Urothelium cell line (cell line): ENCODE measurements around the gene USH2A.
"Not testable (repeated sequence)": the region's sequence is repeated elsewhere in the genome, so short reads cannot be mapped to it uniquely, and the experiment has no call there.

Experiments used
- DNase-seq: peaks from one replicate; pipeline ENCODE4 v3.0.0; 2011; ENCODE audit warnings: low spot score, mixed read lengths
- FAIRE-seq: peaks from 2 replicates; lab custom pipeline; 2011; peaks lifted over from hg19 to GRCh38; lab: Jason Lieb, UNC

The USH2A gene

DNA sequence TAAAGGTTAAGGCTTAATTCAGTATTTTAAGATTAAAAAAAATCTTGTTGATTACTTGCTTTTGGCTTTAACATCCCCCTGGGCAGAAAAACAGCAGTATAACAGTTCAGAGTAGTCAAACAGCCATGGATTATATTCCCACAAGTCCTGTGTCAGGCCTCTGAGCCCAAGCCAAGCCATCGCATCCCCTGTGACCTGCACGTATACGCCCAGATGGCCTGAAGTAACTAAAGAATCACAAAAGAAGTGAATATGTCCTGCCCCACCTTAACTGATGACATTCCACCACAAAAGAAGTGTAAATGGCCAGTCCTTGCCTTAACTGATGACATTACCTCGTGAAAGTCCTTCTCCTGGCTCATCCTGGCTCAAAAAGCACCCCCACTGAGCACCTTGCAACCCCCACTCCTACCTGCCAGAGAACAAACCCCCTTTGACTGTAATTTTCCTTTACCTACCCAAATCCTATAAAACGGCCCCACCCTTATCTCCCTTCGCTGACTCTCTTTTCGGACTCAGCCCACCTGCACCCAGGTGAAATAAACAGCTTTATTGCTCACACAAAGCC is 277.7 kb downstream of the USH2A start:
- FAIRE-seq, result not testable (repeated sequence)

DNA sequence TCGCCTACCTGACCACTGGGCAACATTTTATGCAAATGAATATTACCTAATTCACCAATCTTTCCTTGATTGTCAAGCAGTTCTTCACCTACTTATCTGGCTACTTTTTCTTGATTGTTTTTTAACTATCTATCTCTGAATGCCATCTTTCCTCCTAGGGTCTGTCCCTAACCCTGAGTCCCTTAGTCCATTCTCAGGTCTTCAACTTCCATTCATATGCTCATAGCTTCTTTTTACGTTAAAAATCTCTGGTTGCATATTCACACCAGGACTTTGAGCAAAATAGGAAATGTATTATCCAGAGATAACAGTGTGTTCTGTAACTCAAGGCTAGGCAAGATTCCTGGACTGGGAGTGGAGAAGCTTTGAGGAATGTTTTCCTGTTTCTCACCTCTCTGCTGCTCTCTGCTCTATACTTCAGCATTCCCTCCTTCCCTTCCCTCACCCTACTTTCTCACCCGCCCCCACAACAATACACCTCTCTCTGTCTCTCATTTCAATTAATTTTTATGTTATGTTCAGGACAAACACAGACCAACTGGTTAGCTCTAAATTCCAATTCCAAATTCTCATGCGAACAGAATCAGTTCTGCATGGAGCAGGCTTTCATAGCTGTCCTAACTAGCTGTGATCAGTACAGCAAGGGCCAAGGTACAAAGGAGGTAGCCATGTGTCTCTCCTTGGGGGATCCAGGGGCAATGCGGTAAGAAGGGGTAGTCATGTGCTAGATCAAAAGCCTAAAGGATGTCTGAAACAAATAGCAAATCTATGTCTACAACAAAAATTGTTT is 278.4 kb downstream of the USH2A start:
- FAIRE-seq, result no peak
- DNase-seq, result no peak

More for the DNA sequence above, 277.7 kb downstream of the USH2A start:
- not testable (repeated sequence) for DNase-seq

DNA sequence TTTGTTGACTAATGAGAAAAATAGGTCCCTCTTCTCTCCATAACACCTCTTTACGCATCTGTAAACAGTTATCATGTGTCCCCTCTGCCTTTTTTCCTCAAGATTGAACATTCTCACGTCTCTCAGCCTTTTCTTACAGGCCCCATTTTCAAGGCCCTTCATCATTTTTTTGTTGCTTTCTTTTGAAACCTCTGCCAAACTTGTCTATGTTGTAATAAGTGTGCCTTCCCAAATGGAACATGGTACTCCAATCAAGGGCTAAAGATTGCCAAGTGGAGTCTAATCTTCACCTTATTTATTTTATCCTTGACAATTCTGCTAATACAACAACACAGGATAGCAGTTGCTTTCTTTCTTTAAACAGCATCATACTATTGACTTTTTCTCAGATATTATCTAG is 280.3 kb downstream of the USH2A start:
- DNase-seq, result no peak
- FAIRE-seq, result no peak

DNA sequence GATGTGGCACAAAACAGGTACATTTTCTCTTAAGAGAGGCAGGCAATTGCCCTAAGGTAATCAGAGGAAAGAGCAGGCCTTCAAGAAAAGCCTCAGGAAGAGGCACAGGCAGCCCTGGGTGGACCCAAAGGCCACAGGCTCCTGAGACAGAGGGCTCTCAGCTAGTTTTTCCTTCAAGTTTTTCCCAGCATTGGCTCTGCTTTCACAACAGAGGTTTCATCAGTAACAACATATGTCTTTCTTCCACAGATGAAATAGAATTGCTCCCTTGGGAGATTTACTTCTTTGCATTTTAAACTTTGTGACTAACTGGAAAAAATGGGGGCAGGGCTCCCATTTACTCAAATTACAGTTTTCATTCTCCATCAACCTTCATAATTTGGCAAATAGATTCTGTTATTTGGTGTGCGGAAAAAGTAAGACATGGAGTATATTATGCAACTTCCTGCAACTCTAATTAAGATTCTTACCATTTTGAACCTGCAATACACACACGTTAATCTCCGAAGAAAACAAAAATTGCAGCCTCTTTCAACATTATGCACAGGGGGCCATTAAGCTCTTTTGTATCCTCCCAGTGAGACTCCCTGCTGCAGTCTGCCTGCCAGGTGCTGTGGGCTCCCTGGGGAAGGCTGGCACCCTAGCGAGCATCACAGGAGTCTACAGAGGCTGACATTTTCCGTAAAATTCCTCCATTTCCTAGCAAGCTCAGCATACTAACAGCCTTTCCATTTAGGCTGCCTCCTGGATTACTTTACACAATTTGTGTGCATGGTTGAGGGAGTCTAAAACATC is 282.3 kb downstream of the USH2A start:
- FAIRE-seq (no peak), DNase-seq (no peak)

DNA sequence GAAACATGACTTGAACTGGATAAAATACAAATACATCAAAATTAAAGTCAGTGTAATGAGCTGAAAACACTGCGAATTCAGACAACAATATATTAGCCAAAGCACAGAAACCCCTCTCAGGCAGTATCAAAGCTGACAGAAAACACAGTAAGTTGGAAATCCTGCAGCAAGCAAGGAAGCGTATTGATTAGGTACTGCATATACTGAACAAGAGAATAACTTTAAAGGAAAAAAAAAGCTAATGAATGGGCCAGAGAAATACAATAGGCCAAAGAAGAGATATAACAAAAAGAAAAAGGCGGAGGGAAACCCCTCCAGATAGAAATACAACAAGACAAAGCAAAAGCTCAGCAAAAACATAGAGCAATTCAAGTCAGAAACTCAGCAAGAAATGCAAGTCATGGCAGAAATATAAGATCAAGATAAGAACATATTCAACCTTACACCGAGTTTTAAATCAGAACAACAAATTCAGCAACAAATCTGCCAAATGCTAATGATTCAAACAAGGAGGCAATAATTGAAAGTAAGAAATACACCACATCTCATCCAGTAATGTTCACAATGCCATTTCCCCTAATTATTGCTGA is 299.0 kb downstream of the USH2A start:
- no peak for FAIRE-seq
- DNase-seq, result no peak

DNA sequence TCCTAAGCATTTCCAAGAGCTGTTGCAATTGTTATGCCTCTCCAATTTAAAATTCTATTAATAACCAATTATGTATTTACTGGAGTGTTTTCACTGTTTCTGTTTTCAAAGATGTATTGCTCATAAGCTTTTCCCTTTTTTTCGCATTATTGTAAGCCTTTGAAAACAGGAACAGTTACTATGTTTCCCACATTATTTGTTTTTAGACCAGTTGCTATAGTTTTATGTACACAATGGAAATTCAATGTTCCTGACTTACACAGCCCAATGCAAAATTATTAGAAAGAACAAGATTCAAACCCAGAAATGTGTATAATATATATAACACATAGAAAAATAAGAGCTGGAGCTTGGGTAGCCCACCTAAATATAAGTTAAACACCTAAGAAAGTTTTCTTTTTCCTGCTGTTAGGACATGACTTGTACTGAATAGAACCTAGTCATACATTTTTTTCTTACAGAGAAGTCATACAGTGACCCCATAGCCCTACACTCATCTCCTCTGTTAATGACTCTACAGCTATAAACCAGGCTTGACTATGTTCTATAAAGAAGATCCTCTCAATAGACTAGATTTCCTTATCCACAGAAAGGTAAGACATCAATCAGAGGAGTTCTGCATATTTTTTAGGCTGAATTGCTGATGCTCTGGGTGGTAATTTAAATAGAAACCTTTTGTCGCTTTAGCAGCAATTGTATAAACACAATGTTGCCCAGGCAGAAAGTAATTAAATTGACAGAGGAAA is 299.6 kb downstream of the USH2A start:
- DNase-seq, result no peak
- no peak for FAIRE-seq

DNA sequence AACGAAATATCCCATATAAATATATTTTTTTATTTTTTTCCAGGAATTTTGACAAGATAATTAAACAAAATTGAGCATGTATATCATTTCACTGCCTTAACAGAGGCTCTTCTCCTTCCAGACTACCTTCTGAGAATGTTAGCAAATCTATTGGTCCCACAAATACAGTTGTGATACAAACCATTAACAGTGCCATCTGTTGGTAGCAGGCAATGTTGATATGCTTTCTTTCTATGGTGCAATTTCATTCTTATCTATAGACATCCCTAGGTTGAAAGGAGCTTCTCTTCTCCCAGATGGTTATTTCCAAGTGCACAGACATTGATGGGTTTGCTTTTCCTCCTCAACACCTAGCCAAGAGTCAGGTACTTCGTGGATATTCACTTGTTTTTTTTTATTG is 303.6 kb downstream of the USH2A start:
- no peak for FAIRE-seq
- peak; percentile 13 for DNase-seq

DNA sequence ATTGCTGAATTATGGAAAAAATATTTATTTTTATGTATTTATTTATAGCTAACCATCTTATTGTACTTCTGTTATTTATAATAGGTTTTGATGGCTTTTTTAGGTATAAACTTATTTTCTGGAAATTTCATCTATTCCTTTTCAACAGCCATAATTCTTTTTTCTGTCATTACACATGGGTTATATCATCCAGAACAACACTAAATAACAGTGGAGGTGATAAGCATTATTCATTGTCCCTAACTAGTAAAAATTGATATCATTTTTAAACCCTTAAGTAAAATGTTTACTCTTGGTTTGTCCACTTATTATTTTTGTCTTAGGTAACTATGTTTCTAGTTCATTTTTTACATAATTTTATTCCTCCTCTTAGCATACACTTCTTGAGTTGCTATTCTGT is 309.1 kb downstream of the USH2A start:
- no peak for DNase-seq
- FAIRE-seq, result no peak

DNA sequence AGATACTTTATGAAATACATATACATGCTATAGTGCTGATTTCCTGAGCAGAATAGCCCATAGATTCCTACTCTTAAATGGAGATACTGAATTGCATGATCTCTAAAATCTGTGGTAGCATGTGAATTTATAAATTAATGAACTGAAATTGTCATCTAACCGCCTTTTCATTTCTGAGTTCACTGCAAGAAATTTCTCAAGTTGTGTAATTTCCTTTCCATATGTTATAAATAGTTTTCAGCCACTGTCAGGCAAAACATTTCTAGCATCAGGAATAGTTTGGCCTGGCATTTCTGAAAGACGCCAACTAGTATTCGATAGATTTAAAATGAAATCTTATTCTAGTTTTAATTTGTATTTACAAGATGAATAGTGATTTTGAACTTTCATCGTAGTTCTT is 310.1 kb downstream of the USH2A start:
- no peak for FAIRE-seq
- DNase-seq, result no peak

DNA sequence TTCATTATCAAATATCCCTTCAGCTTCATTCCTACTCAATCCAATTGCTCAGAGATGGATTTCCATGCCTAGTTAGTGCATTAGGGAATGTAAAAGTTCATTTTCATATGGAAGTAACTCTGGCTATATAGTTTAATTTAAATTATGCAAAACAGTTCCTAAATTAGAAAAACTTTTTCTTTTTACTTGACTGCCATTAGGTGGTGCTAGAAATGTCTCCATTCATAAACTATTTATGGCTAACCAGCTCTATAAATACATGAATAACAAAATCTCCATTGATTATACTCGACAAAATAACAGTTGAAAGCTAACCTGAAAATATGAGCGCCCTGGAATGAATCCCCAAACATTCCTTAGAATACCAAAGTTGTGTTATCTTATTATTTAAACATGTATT is 311.4 kb downstream of the USH2A start:
- DNase-seq (no peak), FAIRE-seq (no peak)

DNA sequence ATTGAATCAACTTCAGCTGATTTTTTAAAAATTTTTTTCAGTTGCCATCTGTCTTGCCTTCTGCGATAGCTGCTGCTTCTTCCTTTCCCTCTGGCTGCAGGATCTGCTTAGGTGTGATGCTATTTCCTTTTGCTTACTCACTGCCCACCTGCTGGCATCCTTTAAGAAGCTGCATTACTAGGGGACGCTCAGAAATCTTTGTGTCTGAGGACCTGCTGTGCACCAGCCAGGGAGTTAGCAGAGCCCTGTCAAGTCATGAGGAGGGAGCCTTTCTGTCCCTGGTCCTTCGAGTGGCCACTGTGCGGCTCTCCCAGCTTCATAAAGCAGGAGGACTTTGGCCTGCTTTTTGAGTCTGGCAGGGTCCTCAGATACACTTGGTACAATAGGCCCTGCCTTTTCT is 327.8 kb downstream of the USH2A start:
- FAIRE-seq, result no peak

DNA sequence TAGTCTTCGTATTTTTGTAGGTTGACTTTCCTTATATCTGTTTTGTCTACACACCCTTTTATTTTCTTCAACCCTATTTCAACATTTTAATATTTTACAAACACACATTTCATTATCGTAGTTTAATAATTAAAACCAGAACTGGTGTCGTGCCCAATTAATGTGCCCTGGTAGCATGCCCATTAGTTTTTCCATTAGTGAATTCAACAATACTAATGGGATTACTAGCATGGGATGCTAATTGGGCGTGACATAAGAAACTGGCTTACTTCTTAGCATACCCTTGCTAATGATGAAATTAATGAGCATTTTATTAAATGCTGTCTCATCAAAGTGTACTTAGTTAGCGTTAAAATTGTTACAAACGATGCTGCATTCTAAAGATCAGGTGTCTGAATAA is 332.7 kb downstream of the USH2A start:
- DNase-seq (no peak), FAIRE-seq (no peak)

More for the DNA sequence above, 327.8 kb downstream of the USH2A start:
- DNase-seq, result no peak

DNA sequence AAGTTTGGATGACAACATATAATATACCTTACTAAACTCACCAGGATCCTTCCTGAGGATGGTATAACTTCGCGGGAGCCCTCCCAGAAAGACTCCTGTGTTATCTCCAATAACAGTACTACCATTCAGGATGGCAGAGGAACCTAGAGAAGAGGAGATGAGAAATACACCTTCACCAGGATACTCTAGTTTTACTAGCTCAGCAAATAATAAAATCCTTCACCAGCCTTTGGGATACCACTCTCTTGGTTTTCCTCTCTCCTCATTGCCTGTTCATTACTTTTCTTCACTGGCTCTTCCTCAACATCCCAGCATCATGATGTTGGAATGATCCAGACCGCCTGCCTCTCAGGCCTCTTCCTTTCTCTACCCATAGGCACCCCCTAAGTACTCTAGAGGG is 336.6 kb downstream of the USH2A start:
- FAIRE-seq, result no peak

DNA sequence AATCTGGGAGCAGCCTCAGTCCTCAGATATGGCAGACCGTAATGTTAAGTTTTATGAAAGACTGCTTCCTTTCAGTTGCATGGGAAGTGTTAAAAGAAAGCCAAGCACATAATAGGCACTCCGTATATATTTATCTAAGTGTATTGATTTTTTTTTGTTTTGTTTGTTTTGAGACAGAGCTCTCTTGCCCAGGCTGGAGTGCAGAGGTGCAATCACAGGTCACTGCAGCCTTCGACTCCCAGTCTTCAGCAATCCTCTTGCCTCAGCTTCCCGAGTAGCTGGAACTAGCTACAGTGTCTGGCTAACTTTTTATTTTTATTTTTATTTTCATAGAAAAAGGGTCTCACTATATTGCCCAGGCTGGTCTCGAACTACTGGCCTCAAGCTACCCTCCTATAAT is 341.8 kb downstream of the USH2A start:
- no peak for FAIRE-seq
- DNase-seq, result no peak

More for the DNA sequence above, 336.6 kb downstream of the USH2A start:
- no peak for DNase-seq

DNA sequence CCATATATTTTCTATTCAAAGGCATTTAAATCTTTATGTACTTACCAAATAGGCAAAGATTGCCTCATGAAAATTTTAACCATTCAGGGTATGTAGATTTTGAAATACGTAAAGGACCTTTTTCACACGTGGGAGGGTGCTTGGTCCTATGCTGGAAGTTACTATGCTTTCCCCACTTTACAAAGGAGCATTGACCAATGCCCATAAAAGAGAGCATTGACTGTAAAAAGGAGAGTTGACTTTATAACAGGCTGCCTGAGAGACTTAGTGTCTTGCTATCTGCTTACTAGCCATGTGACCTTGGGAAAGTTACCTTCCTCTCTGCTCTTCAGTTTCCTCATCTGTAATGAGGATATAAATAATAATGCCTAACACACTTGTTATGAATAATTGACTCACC is 346.5 kb downstream of the USH2A start:
- FAIRE-seq, result no peak

DNA sequence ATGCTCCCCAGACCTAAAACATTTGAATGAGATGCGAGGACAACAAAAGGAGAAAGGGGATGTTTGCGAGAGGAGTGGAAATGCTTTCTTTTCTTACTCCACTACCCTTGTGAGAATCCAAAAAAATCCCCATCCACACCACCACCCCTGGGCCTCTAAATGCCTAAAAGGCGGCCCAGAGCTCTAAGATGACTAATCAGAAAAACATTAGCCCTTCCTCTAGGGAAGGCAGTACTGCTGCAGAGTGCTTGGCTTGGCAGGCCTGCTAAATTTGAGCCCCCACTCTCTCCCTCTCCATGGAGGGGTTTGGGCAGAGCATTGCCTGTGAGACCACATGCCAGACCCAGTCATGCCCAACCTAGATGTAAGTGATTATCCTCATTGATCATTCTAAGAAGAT is 347.9 kb downstream of the USH2A start:
- DNase-seq (peak; percentile 54), FAIRE-seq (no peak)

More for the DNA sequence above, 346.5 kb downstream of the USH2A start:
- DNase-seq, result no peak

DNA sequence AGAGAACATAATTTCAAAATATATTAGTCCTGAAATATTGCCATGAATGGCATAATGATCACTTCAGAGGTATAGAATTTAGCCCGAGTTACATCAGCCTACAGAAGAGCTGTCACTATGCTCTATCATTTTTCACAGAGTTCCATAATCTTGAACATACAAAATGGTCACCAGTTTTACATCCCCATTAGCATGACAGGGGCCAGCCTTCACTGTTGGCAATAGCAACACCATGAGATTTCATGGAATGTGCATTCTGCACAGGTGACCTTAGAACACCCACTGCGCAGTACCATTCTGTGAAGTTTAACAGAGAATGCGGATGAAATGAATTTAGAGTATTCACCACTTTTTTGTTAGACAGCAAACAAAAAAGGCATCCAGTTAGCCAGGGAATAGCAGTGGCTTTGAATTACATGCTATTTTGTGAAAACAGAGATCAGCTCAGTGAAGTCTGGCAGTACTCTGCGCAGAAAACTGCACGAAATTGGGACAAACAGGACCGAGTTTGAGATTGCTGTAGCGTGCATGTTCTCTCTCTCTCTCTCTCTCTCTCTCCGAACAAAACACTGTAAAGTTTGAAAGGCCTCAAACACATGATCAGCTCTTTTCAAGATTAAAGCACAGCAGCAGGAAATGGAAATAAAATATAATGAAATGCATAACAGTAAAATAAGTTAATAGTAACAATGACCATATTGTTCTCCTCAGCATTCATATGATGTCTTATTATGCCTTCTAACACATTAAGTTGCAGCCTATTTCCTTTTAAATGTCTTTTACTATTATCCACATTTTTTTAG is 349.3 kb downstream of the USH2A start:
- DNase-seq (no peak), FAIRE-seq (no peak)

DNA sequence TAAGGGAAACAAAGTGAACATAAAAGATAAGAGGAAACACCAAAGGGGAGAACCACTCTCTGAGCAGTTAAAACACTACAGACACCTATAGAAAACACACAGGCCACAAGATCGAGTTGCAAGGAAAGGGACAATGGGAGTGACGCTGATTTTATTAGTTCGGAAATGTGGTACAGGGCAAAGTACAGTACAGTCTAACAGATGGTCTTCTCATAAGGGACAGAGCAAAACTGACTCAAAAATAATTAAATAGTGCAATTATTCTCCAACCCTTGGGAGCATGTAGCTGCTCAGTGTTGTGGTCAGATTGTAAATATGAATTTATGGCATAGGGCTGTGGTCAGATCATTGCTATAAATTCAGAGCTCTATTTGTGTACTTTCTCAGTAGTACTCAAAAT is 352.0 kb downstream of the USH2A start:
- FAIRE-seq, result no peak
- DNase-seq, result no peak

DNA sequence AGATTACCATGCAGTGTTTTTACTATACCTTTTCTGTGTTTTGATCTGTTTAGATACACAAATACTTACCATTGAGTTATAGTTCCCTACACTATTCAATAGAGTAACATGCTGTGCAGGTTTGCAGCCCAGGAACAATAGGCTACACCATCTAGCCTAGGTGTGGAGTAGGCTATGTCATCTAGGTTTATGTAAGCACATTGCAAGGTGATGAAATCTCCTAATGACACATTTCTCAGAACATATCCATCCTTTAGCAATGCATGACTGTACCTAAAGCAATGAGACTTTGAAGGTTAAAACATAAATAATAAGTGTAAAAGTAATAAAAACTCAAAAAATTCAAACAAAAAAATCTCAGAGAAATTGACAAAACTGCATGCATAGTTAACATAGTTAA is 358.6 kb downstream of the USH2A start:
- FAIRE-seq (no peak), DNase-seq (no peak)

DNA sequence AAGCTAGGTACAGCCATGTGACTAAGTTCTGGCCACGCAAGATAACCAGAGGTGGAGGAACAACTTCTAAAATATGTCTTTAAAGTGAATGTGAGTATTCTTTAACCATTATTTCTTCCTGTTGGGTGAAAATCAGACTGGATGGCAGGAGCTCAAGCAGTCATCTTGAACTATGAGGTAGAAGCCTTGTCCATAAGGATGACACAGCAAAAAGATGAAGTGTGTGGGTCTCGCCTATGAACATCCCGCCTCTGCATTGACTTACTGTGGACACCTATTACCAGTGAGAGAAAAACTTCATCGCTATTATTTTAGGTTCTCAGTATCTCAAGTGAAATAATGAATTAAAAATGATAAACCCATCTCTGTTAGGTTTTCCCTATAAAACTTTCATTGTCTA is 365.3 kb downstream of the USH2A start:
- DNase-seq (no peak), FAIRE-seq (no peak)
